Activated CD4-positive, alpha-beta memory T cell treated with anti-CD3 and anti-CD28 coated beads, Interleukin-2, amount 10 ng/mL, durations not matched to agents 7 days and 5 days (primary cell): ENCODE measurements around the gene TPT1. TPM values are rescaled to one million over a fixed set of nuclear protein-coding genes. Genes with fewer than 3 reads are reported as not detected.

Source experiments
- CTCF ChIA-PET: fragments of 350-600 bp; sonication (Branson Sonifier 250); formaldehyde crosslinking; loops from one replicate; lab custom pipeline; 2021; ENCODE audit warnings: antibody characterized with exemption, inconsistent platforms; lab: Charles Lee
- POLR2A ChIA-PET: fragments of 350-600 bp; sonication (Branson Sonifier 250); formaldehyde crosslinking; loops from one replicate; lab custom pipeline; 2021; ENCODE audit warnings: antibody characterized with exemption; lab: Charles Lee
- DNase-seq: peaks from one replicate; pipeline ENCODE4 v3.0.0-alpha.2; 2020
- H3K27ac Mint-ChIP-seq: one replicate; pipeline ENCODE4 v1.8.0; 2021; ENCODE audit warnings: mild to moderate bottlenecking, mixed read lengths
- H3K27me3 Mint-ChIP-seq: one replicate; pipeline ENCODE4 v1.8.0; 2021; ENCODE audit warnings: mixed read lengths
- H3K36me3 Mint-ChIP-seq: one replicate; pipeline ENCODE4 v1.8.0; 2021; ENCODE audit warnings: low read depth, mixed read lengths
- H3K4me1 Mint-ChIP-seq: one replicate; pipeline ENCODE4 v1.8.0; 2021; ENCODE audit warnings: mixed read lengths
- H3K4me3 Mint-ChIP-seq: one replicate; pipeline ENCODE4 v1.8.0; 2021; ENCODE audit warnings: mild to moderate bottlenecking, mixed read lengths
- H3K9me3 Mint-ChIP-seq: one replicate; pipeline ENCODE4 v1.8.0; 2021; ENCODE audit warnings: mixed read lengths
- total RNA-seq, 2 experiments: library from RNA; stranded (reverse); gene quantifications; one replicate each; pipeline ENCODE4 v1.2.3, GENCODE V29; 2021

Gene TPT1
- total RNA-seq, 2 experiments from 2014 or later, result 4,462 to 4,505 TPM

DNA sequence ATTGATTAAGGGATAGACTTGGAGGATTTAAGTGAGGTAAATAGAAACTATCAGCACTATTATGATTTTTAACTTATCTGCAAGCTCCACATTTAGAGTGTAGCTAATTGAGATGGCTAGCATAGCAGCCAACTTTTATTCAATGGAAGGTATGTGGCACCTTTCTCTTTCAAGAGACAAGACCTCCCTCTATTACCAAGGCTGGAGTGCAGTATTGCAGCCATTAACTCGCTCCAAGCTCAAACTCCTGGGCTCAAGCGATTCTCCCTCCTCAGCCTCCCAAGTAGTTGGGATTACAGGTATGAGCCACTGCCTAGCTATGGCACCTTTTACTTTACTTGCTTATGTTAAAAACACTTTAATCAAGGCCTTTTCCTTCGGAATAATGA lies 8.2 kb downstream of the TPT1 start:
- POLR2A ChIA-PET, result interaction anchor here (1.0 to 4.7 kb wide), 3 partner anchors 7 to 132 kb away, joined by 3 to 34 read pairs (median 4); partner anchors contain the start of genes COG3 and TPT1
- H3K36me3 Mint-ChIP-seq, result peaks cover 57% of the 10 kb centered on the region

DNA sequence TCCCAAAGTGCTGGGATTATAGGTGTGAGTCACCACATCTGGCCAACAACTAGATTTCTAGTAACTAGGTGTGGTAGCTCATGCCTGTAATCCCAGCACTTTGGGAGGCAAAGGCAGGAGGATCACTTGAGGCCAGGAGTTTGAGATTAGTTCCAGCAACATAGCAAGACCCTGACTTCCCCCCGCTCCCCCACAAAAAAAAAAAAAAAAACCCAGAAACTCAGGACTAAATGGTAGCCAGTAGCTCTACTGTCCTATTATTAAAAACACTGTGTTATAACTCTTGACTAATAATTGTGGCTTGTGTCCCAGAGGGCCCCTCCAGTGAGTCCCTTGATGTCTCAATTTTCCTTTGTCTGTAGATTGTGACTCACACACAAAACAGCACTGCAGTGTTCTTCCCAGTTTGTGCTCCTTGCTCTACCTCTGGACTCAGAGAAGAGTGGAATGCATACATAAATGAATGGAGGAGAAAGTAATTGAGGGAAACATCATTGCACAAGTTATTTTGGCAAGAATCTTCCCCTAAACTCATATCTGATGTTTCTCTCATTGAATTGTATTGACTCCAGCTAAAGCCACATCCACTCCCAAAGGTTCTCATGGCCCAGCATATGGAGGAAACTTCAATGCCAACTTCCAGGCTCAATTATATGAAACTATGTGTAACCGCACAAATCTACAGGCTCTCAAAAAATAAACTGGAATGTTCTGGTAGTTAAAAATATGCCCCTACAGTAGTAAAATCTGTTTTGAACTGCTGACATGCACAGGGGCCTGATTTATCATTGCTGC lies 8.8 kb downstream of the TPT1 start:
- DNase-seq, result no peak
- CTCF ChIA-PET, result no interaction called here
- H3K27ac Mint-ChIP-seq, result no peak overlapping the region
- no peaks in the 10 kb centered on the region for H3K9me3 Mint-ChIP-seq
- H3K4me3 Mint-ChIP-seq, result no peak overlapping the region
- H3K4me1 Mint-ChIP-seq, result peaks cover 89% of the 10 kb centered on the region
- no peaks in the 10 kb centered on the region for H3K27me3 Mint-ChIP-seq
- H3K36me3 Mint-ChIP-seq, result peaks cover 51% of the 10 kb centered on the region
- POLR2A ChIA-PET, result interaction anchor here (0.7 to 4.7 kb wide), 4 partner anchors 8 to 133 kb away, joined by 3 to 34 read pairs (median 4); partner anchors contain the start of genes COG3 and TPT1

More for the DNA sequence above, 8.2 kb downstream of the TPT1 start:
- DNase-seq, result no peak
- peak overlapping the region; percentile 92 for H3K27ac Mint-ChIP-seq
- CTCF ChIA-PET, result no interaction called here
- H3K4me1 Mint-ChIP-seq, result peaks cover 89% of the 10 kb centered on the region
- H3K4me3 Mint-ChIP-seq, result no peak overlapping the region
- H3K27me3 Mint-ChIP-seq, result no peaks in the 10 kb centered on the region
- no peaks in the 10 kb centered on the region for H3K9me3 Mint-ChIP-seq

- CTCF ChIA-PET, result interaction anchor here (0.9 to 1.8 kb wide), 2 partner anchors 9 to 22 kb away, joined by 3 to 5 read pairs; no protein-coding TSS in a partner anchor
- H3K4me1 Mint-ChIP-seq, result peaks cover 87% of the 10 kb centered on the region
- H3K27me3 Mint-ChIP-seq, result no peaks in the 10 kb centered on the region
- no peak overlapping the region for H3K4me3 Mint-ChIP-seq
- no peaks in the 10 kb centered on the region for H3K9me3 Mint-ChIP-seq
- H3K36me3 Mint-ChIP-seq, result peaks cover 46% of the 10 kb centered on the region
- no peak overlapping the region for H3K27ac Mint-ChIP-seq
- POLR2A ChIA-PET, result interaction anchor here (1.4 to 4.7 kb wide), 2 partner anchors 9 to 14 kb away, joined by 3 to 34 read pairs; partner anchors contain the start of gene TPT1
- no peak for DNase-seq
Measured at GRCh38 chr13:45331692-45332035, 9.3 kb downstream of the TPT1 start.

DNA sequence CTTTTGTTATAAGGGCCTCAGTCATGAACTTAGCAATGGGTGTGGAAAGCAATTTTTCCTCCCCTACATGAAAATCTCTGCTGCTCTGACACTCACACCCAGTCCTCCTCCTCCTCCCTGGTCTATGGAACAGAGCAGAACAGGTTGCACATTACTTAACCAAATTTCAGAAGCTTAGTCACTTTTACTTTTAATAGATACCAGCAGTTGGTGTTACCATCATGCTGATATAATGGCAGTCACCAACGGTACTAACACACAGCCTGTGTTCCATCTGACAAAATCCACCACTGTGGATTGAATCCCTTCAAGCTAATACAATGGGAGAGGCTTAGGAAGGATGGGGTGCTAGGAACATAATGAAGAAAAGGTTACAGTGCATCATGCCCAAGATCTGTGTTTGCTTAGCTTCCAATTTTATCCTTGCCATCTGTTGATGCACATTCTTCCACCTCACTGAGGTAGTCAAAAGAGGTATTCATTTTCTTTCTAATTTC lies 9.8 kb downstream of the TPT1 start:
- Mint-ChIP-seq H3K36me3 (peaks cover 41% of the 10 kb centered on the region), H3K4me1 (peaks cover 82% of the 10 kb centered on the region), H3K27ac (peak overlapping the region; percentile 3), H3K27me3 (no peaks in the 10 kb centered on the region), H3K9me3 (no peaks in the 10 kb centered on the region), H3K4me3 (no peak overlapping the region)
- ChIA-PET CTCF (interaction anchor here (0.9 to 1.8 kb wide), 2 partner anchors 9 to 21 kb away, joined by 3 to 5 read pairs; no protein-coding TSS in a partner anchor), POLR2A (interaction anchor here (1.4 to 4.7 kb wide), 2 partner anchors 9 to 13 kb away, joined by 3 to 34 read pairs; partner anchors contain the start of gene TPT1)
- DNase-seq, result no peak

- Mint-ChIP-seq H3K27ac (no peak overlapping the region), H3K4me1 (peaks cover 57% of the 10 kb centered on the region), H3K36me3 (peaks cover 18% of the 10 kb centered on the region), H3K27me3 (no peaks in the 10 kb centered on the region), H3K9me3 (no peaks in the 10 kb centered on the region), H3K4me3 (no peak overlapping the region)
- ChIA-PET CTCF (interaction anchor here (0.7 kb wide), 1 partner anchor 284 kb away, joined by 3 read pairs; no protein-coding TSS in a partner anchor), POLR2A (interaction anchor here (1.0 kb wide), 1 partner anchor 9 kb away, joined by 3 read pairs; no protein-coding TSS in a partner anchor)
- DNase-seq, result no peak
Measured at GRCh38 chr13:45328661-45329111, 12.3 kb downstream of the TPT1 start.

- ChIA-PET POLR2A (interaction anchor here (1.1 kb wide), 1 partner anchor 13 kb away, joined by 3 read pairs; no protein-coding TSS in a partner anchor), CTCF (no interaction called here)
- Mint-ChIP-seq H3K27me3 (no peaks in the 10 kb centered on the region), H3K9me3 (no peaks in the 10 kb centered on the region), H3K4me1 (peaks cover 45% of the 10 kb centered on the region), H3K27ac (peak overlapping the region; percentile 4), H3K4me3 (no peak overlapping the region), H3K36me3 (peaks cover 7% of the 10 kb centered on the region)
- no peak for DNase-seq
Measured at GRCh38 chr13:45327253-45327955, 13.6 kb downstream of the TPT1 start.

DNA sequence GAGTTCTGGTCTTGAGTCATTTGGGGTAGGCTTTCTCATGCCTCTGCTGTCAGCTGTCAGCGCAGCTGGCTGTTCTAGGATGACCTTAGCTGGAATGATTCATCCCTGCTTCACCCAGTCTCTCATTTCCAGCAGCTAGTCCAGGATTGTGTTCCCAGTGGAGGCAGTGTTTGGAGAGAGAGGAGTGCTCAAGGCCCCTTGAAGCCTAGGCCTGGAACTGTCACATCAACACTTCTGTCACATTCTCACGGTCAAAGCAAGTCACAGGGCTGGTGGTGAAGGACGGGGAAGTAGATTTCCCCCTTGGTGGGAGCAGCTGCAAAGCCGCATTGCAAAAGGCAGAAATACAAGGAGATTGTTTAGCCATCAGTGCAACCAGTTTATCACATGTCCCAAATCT lies 15.2 kb downstream of the TPT1 start:
- POLR2A ChIA-PET, result interaction anchor here (0.6 to 1.6 kb wide), 4 partner anchors 9 to 158 kb away, joined by 3 to 8 read pairs (median 6); no protein-coding TSS in a partner anchor
- CTCF ChIA-PET, result interaction anchor here (1.0 kb wide), 1 partner anchor 23 kb away, joined by 4 read pairs; no protein-coding TSS in a partner anchor
- Mint-ChIP-seq H3K27ac (no peak overlapping the region), H3K27me3 (no peaks in the 10 kb centered on the region), H3K9me3 (no peaks in the 10 kb centered on the region), H3K36me3 (no peaks in the 10 kb centered on the region), H3K4me1 (peaks cover 33% of the 10 kb centered on the region), H3K4me3 (no peak overlapping the region)
- DNase-seq, result no peak

- Mint-ChIP-seq H3K27me3 (peaks cover 1% of the 10 kb centered on the region), H3K4me3 (no peak overlapping the region), H3K4me1 (peaks cover 5% of the 10 kb centered on the region), H3K27ac (no peak overlapping the region), H3K9me3 (no peaks in the 10 kb centered on the region), H3K36me3 (no peaks in the 10 kb centered on the region)
- no peak for DNase-seq
- ChIA-PET POLR2A (interaction anchor here (2.0 kb wide), 1 partner anchor 20 kb away, joined by 7 read pairs; the partner anchor contains the start of gene TPT1), CTCF (interaction anchor here (1.3 kb wide), 1 partner anchor 12 kb away, joined by 4 read pairs; no protein-coding TSS in a partner anchor)
Measured at GRCh38 chr13:45320876-45321629, 19.9 kb downstream of the TPT1 start.

DNA sequence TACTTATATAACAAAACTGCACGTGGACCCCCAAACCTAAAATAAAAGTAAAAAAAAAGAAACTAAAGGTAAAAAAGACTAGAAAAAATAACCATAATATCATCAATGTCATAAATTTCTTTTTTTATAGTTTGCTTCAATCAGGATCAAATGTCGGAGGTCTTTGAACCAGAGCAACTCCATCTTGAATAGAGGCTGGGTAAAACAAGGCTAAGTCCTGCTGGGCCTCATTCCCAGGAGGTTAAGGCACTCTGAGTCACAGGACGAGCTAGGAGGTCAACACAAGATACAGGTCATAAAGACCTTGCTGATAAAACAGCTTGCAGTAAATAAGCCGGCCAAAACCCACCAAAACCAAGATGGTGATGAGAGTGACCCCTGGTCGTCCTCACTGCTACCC lies 24.0 kb downstream of the TPT1 start:
- Mint-ChIP-seq H3K27ac (no peak overlapping the region), H3K4me1 (peaks cover 5% of the 10 kb centered on the region), H3K27me3 (peaks cover 7% of the 10 kb centered on the region), H3K4me3 (no peak overlapping the region), H3K36me3 (no peaks in the 10 kb centered on the region), H3K9me3 (no peaks in the 10 kb centered on the region)
- DNase-seq, result no peak
- ChIA-PET POLR2A (no interaction called here), CTCF (interaction anchor here (1.2 kb wide), 1 partner anchor 270 kb away, joined by 3 read pairs; no protein-coding TSS in a partner anchor)

GRCh38 chr13:45316338-45316737 lies 24.6 kb downstream of the TPT1 start:
- DNase-seq, result no peak
- ChIA-PET POLR2A (interaction anchor here (1.6 kb wide), 1 partner anchor 24 kb away, joined by 3 read pairs; the partner anchor contains the start of gene TPT1), CTCF (interaction anchor here (1.0 kb wide), 1 partner anchor 19 kb away, joined by 3 read pairs; no protein-coding TSS in a partner anchor)
- H3K9me3 Mint-ChIP-seq, result no peaks in the 10 kb centered on the region
- H3K36me3 Mint-ChIP-seq, result no peaks in the 10 kb centered on the region
- no peak overlapping the region for H3K27ac Mint-ChIP-seq
- peaks cover 8% of the 10 kb centered on the region for H3K4me1 Mint-ChIP-seq
- H3K4me3 Mint-ChIP-seq, result no peak overlapping the region
- peaks cover 7% of the 10 kb centered on the region for H3K27me3 Mint-ChIP-seq

DNA sequence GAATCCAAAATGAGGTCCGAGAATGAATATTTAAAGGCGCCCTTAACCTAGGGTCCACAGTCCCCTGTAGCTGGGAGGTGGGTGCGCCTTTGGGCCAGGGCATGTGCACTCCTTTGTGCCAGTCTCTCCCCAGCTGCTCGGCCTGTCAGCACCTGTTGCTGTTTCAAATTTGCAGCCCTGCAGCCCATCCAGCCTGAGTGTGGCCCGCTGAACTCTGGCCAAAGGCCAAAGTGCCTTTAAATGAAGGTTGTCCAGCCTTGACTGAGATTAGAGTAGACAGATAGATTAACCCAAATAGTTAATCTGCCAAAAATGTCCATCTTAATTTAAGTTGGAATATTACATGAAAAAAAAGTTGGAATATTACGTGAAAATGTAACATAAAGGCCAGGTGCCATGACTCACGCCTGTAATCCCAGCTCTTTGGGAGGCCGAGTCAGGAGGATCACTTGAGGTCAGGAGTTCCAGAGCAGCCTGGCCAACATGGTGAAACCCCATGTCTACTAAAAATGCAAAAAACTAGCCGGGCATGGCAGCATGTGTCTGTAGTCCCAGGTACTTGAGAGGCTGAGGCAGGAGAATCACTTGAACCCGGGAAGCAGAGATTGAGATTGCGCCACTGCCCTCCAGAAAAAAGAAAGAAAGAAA lies 25.3 kb downstream of the TPT1 start:
- H3K27ac Mint-ChIP-seq, result no peak overlapping the region
- DNase-seq, result no peak
- no peaks in the 10 kb centered on the region for H3K9me3 Mint-ChIP-seq
- H3K36me3 Mint-ChIP-seq, result no peaks in the 10 kb centered on the region
- H3K4me3 Mint-ChIP-seq, result no peak overlapping the region
- peaks cover 8% of the 10 kb centered on the region for H3K27me3 Mint-ChIP-seq
- H3K4me1 Mint-ChIP-seq, result peaks cover 14% of the 10 kb centered on the region
- ChIA-PET POLR2A (interaction anchor here (1.6 kb wide), 1 partner anchor 25 kb away, joined by 3 read pairs; the partner anchor contains the start of gene TPT1), CTCF (interaction anchor here (1.0 kb wide), 1 partner anchor 20 kb away, joined by 3 read pairs; no protein-coding TSS in a partner anchor)
